Neural cell (in vitro differentiated cells): ENCODE measurements around the gene PKP1. TPM values are rescaled to one million over a fixed set of nuclear protein-coding genes. Genes with fewer than 3 reads are reported as not detected.

Experiments used
- H2AFZ ChIP-seq: fragments of 200-600, 300-800 bp; sonication (generic), shearing (Covaris generic); 2 replicates; pipeline ENCODE4 v1.6.0; 2014; ENCODE audit warnings: low read depth, mild to moderate bottlenecking, antibody characterized with exemption, low read length, moderate library complexity
- H3F3A ChIP-seq: fragments of 200-600 bp; shearing (Covaris generic); 2 replicates; pipeline ENCODE4 v1.6.1; 2016; ENCODE audit warnings: mild to moderate bottlenecking, moderate library complexity, mixed read lengths, antibody characterized with exemption, low read length; ENCODE audit not compliant: insufficient read depth, poor library complexity, severe bottlenecking
- H3K27ac ChIP-seq: fragments of 200-600, 300-800 bp; sonication (generic), shearing (Covaris generic); 2 replicates; pipeline ENCODE4 v1.5.1; 2014; ENCODE audit warnings: mild to moderate bottlenecking, low read length, moderate library complexity
- H3K27me3 ChIP-seq: fragments of 300-800, 200-600 bp; sonication (generic), shearing (Covaris generic); 2 replicates; pipeline ENCODE4 v1.6.0; 2014; ENCODE audit warnings: mild to moderate bottlenecking, low read depth, low read length, moderate library complexity; ENCODE audit not compliant: insufficient read depth
- H3K36me3 ChIP-seq: fragments of 300-800, 200-600 bp; sonication (generic), shearing (Covaris generic); 2 replicates; pipeline ENCODE4 v1.5.1; 2014; ENCODE audit warnings: mild to moderate bottlenecking, antibody characterized with exemption, low read length, moderate library complexity; ENCODE audit not compliant: insufficient read depth
- H3K4me2 ChIP-seq: fragments of 300-800, 200-600 bp; sonication (generic), shearing (Covaris generic); 2 replicates; pipeline ENCODE4 v1.6.0; 2014; ENCODE audit warnings: mild to moderate bottlenecking, low read length
- H3K4me3 ChIP-seq: fragments of 300-800, 200-600 bp; sonication (generic), shearing (Covaris generic); 2 replicates; pipeline ENCODE4 v1.5.1; 2014; ENCODE audit warnings: mild to moderate bottlenecking, low read length, moderate library complexity
- H3K79me2 ChIP-seq: fragments of 200-600 bp; shearing (Covaris generic); replicated peaks from 2 replicates; pipeline ENCODE4 v1.6.0; 2014; ENCODE audit warnings: mild to moderate bottlenecking, low read length, moderate library complexity; ENCODE audit not compliant: insufficient read depth
- H3K9ac ChIP-seq: fragments of 300-800, 200-600 bp; sonication (generic), shearing (Covaris generic); 2 replicates; pipeline ENCODE4 v1.6.1; 2016; ENCODE audit warnings: mild to moderate bottlenecking, low read length, mixed read lengths
- H3K9me2 ChIP-seq: fragments of 200-600 bp; shearing (Covaris generic); 2 replicates; pipeline ENCODE4 v1.6.1; 2016; ENCODE audit warnings: mild to moderate bottlenecking, low read length, mixed read lengths; ENCODE audit not compliant: insufficient read depth
- H3K9me3 ChIP-seq: fragments of 200-600, 300-800 bp; sonication (generic), shearing (Covaris generic); 2 replicates; pipeline ENCODE4 v1.6.1; 2016; ENCODE audit warnings: mild to moderate bottlenecking, mixed run types, low read length, moderate library complexity, mixed read lengths
- H4K20me1 ChIP-seq: fragments of 200-600 bp; shearing (Covaris generic); 2 replicates; pipeline ENCODE4 v1.6.1; 2016; ENCODE audit warnings: mild to moderate bottlenecking, mixed run types; ENCODE audit not compliant: insufficient read depth
- CTCF ChIP-seq: fragments of 450-650 bp; IDR thresholded peaks from 2 replicates; pipeline ENCODE4 v1.5.1; 2014; ENCODE audit warnings: antibody characterized with exemption, mild to moderate bottlenecking, moderate library complexity; ENCODE audit not compliant: poor library complexity, severe bottlenecking
- EP300 ChIP-seq: fragments of 450-650 bp; conservative IDR thresholded peaks from 2 replicates; pipeline ENCODE4 v1.6.1; 2014; ENCODE audit warnings: antibody characterized with exemption, mild to moderate bottlenecking, moderate library complexity; ENCODE audit not compliant: poor library complexity, severe bottlenecking
- EZH2 ChIP-seq: fragments of 200-600, 300-800 bp; shearing (Covaris generic), sonication (generic); IDR thresholded peaks from 2 replicates; pipeline ENCODE4 v1.6.1; 2014; ENCODE audit warnings: antibody characterized with exemption, low read length, borderline replicate concordance, mild to moderate bottlenecking; ENCODE audit not compliant: insufficient read depth, poor library complexity, severe bottlenecking
- MXI1 ChIP-seq: fragments of 450-650 bp; conservative IDR thresholded peaks from 2 replicates; pipeline ENCODE4 v1.6.1; 2014; ENCODE audit warnings: antibody characterized with exemption, mild to moderate bottlenecking; ENCODE audit not compliant: poor library complexity, severe bottlenecking
- POLR2AphosphoS5 ChIP-seq: IDR thresholded peaks from 2 replicates; pipeline ENCODE4 v1.6.1; 2012
- RAD21 ChIP-seq: fragments of 450-650 bp; conservative IDR thresholded peaks from 2 replicates; pipeline ENCODE4 v1.6.1; 2014; ENCODE audit warnings: antibody characterized with exemption, mild to moderate bottlenecking, moderate library complexity
- REST ChIP-seq: IDR thresholded peaks from 2 replicates; pipeline ENCODE4 v1.6.1; 2012; ENCODE audit warnings: borderline replicate concordance
- SMC3 ChIP-seq: fragments of 450-650 bp; conservative IDR thresholded peaks from 2 replicates; pipeline ENCODE4 v1.6.1; 2014; ENCODE audit warnings: antibody characterized with exemption, mild to moderate bottlenecking, moderate library complexity; ENCODE audit not compliant: poor library complexity
- TAF1 ChIP-seq: IDR thresholded peaks from 2 replicates; pipeline ENCODE4 v1.6.1; 2012; ENCODE audit warnings: low read depth
- polyA plus RNA-seq: library from polyadenylated mRNA; depleted of rRNA; stranded (reverse); fragments of >200 nt; gene quantifications from 2 replicates; pipeline ENCODE4 v1.2.3, GENCODE V29; 2014

The PKP1 gene
- polyA plus RNA-seq, 1 donor from 2014 or later, result not detected

DNA sequence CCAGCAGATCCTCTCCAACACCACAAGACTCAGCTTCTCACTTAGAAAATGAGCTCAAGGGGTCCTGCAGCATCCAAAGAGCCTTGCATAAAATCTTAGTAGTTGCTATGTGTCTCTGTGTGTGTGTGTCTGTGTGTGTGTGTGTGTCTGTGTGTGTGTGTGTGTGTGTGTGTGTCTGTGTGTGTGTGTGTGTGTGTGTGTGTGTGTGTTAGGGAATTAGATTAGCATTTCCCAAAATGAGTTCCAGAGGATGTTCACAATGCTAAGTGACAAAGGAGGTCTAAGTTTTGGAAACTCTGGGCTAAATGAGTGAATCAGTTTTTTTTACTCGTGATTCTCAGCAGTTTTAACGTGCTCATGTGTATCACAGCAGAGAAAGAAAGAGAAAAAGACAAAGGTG lies 63.7 kb downstream of the PKP1 start:
- no peaks in the 10 kb centered on the region for H3K27me3 ChIP-seq
- no peak overlapping the region for H3K4me2 ChIP-seq
- no peaks in the 10 kb centered on the region for H3K36me3 ChIP-seq
- no peak overlapping the region for H2AFZ ChIP-seq
- TF ChIP-seq EP300, result no peak
- no peak for TF ChIP-seq EZH2
- TF ChIP-seq MXI1, result no peak
- no peak for TF ChIP-seq RAD21
- no peak for TF ChIP-seq POLR2AphosphoS5
- no peak for TF ChIP-seq CTCF
- TF ChIP-seq TAF1, result no peak
- no peak for TF ChIP-seq REST
- no peak for TF ChIP-seq SMC3
- no peaks in the 10 kb centered on the region for H4K20me1 ChIP-seq
- no peaks in the 10 kb centered on the region for H3K79me2 ChIP-seq
- H3K9me3 ChIP-seq, result no peaks in the 10 kb centered on the region
- no peak overlapping the region for H3K27ac ChIP-seq
- H3K9me2 ChIP-seq, result no peaks in the 10 kb centered on the region
- H3K4me3 ChIP-seq, result no peak overlapping the region
- H3F3A ChIP-seq, result no peaks in the 10 kb centered on the region
- H3K9ac ChIP-seq, result no peak overlapping the region

- Histone ChIP-seq H3F3A (no peaks in the 10 kb centered on the region), H3K4me2 (no peak overlapping the region), H3K27me3 (no peaks in the 10 kb centered on the region), H3K9ac (no peak overlapping the region), H3K36me3 (no peaks in the 10 kb centered on the region), H3K79me2 (no peaks in the 10 kb centered on the region), H3K27ac (no peak overlapping the region), H2AFZ (no peak overlapping the region), H3K9me3 (no peaks in the 10 kb centered on the region), H4K20me1 (no peaks in the 10 kb centered on the region), H3K4me3 (no peak overlapping the region), H3K9me2 (no peaks in the 10 kb centered on the region)
- TF ChIP-seq CTCF (no peak), REST (no peak), TAF1 (no peak), EZH2 (no peak), POLR2AphosphoS5 (no peak), MXI1 (no peak)
Observed at GRCh38 chr1:201347498-201348210, 64.3 kb downstream of the PKP1 start.
